Activated CD8-positive, alpha-beta memory T cell treated with anti-CD3 and anti-CD28 coated beads, Interleukin-2, amount 50 U/mL, for 4 hours (primary cell): Measurements from ENCODE around the gene ETFA.

Source experiments
- DNase-seq: peaks from one replicate; pipeline ENCODE4 v3.0.0-alpha.2; 2020

Gene ETFA

GRCh38 chr15:76209523-76209922 lies 101.7 kb downstream of the ETFA start:
- no peak for DNase-seq

DNA sequence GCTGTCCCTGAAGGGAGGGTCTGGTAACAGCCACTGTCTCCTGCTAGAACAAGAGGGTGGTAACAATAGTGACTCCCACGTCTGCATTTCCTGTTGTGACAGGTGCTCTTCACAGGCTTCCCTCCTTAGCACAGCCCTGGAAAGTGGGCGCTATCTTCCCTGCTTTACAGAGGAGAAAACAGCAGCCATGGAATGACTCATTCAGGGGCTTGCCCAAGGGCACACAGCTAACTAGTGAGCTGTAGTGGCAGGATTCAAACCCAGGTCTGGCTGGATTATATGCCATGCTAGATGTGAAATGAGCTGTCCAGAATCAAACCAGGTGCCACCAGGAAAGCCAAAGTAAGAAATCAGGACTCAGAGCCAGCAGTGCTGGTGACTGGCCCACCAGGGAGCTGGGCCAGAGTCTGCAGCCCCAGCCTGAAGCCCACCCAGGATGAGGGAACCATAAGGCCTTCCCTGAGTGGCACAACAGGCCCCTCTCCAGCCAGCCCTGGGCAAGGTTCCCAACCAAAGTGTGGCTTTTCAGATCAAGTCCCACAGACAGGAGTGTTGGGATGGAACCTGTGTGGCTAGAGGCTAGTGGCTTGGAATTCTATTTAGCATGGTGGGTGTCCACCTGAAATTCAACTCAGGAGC lies 102.4 kb downstream of the ETFA start:
- DNase-seq, result no peak

DNA sequence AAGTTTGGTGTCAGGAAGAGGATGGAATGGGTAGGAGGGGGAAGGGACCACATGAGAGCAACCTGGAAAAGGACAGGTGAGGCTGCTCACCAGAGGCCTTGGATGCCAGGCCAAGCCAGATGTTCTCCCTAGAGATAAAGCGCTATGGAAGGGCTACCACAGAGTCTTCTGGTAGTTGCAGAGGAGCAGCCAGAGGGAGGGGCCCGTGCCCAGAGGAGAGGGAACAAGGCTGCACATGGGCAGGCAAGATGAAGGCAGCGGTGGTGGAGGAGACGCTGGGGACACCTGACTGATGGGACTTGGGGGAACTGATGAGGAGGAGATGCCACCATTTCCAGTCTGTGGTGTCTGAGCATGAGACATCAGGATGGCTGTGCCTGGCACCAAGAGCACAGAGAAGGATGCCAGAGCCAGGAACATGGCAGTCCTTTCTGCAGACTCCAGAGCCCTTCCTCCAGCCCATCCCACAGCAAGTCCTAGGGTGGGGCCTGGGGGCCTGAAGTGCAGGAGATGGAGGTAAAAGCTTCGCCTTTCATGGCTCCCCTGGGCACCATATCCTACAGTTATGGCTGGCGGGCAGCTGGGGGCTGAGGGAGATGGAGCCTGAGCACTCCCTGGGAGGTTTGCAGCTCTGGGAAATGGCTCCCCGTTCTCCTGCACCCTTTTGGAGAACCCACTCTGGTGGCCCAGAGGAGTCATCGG lies 103.0 kb downstream of the ETFA start:
- DNase-seq, result no peak

- DNase-seq, result no peak
Observed at GRCh38 chr15:76206325-76206976, 104.8 kb downstream of the ETFA start.

GRCh38 chr15:76204916-76205460 lies 106.3 kb downstream of the ETFA start:
- DNase-seq, result no peak

DNA sequence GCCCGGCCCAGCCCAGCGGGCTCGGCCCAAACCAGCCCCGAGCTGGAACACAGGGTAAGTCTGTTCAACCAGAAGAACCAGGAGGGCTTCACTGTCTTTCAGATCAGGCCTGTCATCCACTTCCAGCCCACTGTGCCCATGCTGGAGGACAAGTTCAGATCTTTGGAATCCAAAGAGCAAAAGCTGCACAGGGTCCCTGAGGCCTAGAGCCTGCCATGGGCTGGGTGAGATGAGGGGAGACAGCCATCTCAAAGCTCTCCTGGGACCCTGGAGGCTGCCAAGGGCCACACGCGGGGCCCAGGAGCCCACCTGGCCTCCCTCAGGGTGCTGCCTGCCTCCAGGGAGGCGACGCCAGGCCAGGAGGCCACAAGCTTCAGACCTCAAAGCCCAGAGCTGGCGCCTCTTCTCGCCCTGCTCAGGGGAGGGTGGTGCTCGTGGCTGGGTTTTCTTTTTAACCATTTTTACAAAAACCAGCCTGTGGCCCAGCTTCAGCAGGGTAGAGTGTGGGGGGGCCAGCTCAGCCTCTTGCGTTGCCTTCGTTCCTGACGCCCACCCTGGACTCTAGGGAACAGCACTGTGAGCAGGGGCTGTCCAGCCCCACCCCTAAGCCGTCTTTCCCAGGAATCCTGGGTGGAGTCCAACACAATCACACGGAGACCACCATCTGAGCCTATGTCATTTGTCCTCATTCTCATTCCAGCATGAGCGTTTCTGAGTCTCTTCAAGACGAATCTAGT lies 107.0 kb downstream of the ETFA start:
- no peak for DNase-seq

GRCh38 chr15:76203346-76204108 lies 107.7 kb downstream of the ETFA start:
- no peak for DNase-seq

DNA sequence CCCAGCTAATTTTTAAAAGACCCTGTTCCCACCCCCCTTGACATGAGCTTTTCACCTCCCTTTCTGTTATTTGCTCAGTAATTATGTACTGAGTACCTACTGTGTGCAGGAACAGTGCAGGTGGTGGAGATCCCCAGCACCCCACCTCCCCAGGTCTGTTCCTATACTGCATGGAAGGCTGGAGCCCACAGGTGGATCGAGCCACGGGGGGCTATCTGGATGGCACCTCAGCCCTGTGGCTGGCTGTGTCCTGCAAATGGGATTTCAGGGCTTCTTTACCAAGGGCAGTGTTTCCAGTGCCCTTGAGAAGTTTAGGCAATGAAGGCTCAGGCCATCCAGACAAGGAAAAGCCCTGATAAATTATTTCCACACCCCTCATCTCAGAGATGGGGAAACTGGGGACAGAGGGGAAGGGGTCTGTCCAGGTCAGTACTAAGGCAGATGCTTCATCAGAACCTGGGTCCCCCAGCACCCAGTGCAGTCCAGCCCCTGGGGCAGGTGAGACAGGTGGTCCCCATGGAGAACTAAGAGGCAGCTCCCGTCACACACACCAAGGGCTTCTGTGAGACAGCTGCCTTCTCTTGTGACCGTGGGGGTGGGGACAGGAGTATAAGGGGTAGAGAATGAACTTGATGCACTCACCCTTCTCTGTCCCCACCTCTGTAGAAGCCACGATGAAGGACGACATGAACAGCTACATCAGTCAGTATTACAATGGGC lies 109.6 kb downstream of the ETFA start:
- no peak for DNase-seq

DNA sequence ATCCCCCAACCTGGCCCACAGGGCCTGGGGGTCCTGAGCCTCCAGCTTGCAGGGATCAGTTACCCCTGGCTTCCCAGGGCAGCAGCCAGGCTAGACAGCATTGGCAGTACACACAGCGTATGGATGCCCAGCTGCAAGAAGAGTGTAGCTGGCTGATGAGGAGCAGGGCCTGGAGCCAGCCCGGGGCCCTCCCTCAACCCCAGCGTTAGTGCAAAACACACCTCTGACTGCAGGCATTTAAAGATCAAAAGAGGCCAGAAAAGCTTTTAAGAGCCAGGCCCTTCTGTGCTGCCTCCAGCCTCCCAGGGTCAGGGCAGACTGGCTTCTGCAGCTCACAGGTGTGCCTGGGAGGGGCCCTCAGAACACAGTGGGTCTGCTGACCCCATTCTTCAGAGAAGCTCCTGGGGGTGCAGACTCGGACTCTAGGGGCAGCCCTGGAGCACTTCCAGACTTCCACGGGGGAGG lies 110.6 kb downstream of the ETFA start:
- no peak for DNase-seq

DNA sequence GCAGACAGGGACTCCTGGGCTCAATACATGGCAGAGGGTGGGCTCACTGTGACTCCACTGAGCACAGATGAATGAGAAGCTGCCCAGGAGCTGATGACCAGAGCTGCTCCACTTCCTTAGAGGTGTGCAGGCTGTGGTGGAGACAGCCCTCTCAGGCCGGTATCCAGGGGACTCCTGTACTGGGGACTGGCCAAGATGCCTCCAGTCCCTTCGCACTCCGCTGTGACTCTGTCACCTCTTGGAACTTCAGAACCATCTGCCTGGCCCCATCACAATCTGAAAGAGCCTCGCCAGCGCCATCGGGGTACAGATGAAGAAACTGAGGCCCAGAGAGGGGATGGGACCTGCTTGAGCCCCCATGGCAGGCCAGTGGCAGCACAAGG lies 111.2 kb downstream of the ETFA start:
- DNase-seq, result peak; percentile 5

- peak; percentile 7 for DNase-seq
Observed at GRCh38 chr15:76199106-76200082, 111.9 kb downstream of the ETFA start.

DNA sequence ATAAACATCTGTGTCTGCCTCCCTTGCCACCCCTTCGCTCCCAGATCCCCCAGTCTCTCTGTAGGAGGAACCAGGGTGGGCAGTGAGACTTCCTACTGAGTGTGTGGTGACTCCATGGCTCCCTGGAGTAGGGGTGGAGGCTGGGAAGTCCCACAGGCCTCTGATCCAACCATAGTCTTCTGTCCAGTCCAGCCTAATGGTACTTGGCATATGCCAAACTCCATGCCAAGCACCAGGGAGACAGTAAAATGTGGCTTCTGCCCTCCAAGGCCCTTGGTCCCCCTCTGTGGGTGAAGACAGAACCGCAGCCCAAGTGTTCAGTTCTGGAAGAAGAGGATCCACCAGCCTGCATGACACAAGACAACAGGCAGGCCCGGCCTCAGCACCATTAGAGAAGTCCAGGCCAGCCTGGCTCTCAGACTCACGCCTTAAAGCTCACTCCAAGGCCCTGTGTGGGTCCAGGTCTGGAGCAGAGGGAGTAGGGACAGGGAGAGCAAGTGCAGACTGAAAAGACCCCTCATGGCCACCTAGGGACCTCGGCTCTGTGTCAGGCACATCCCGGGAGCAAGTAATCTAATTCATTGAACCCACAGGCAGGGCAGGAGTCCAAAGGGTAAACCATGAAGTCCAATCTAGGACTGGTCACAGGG lies 112.7 kb downstream of the ETFA start:
- peak; percentile 4 for DNase-seq

DNA sequence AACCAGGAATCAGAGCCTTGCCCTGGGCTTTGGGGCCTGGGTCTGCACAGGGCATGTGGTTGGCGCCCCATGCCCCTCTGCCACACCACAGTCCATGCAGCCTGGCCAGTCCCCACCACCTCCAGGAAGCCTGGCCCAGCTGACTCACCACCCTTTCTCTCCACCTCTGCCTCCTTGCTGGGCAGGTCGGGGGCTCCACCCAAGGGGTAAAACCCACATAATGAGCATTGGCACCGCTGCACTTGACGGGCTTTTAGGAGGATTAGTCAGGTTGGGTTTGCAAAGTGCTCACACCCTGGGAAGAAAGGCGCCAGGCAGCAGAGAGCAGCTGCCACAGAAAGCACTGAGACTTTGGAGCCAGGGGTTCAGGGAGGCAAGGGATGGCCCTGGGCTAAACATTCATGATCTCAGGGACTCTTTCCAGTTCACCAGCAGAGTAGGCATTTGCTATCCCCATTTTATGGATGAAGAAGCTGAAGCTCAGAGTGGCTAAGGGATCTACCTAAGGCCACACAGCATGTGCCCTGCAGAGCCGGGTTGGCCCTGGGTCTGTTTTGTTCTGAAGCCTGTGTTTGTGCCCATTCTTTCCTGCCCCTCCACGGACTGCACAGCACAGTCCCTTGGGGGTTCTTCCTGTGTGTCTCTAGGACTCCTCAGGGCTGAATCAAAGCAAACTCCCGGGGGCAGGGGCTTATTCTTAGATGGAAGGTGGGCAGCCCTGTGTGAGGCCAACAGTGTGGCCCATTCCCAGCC lies 113.4 kb downstream of the ETFA start:
- DNase-seq, result peak; percentile 13

DNA sequence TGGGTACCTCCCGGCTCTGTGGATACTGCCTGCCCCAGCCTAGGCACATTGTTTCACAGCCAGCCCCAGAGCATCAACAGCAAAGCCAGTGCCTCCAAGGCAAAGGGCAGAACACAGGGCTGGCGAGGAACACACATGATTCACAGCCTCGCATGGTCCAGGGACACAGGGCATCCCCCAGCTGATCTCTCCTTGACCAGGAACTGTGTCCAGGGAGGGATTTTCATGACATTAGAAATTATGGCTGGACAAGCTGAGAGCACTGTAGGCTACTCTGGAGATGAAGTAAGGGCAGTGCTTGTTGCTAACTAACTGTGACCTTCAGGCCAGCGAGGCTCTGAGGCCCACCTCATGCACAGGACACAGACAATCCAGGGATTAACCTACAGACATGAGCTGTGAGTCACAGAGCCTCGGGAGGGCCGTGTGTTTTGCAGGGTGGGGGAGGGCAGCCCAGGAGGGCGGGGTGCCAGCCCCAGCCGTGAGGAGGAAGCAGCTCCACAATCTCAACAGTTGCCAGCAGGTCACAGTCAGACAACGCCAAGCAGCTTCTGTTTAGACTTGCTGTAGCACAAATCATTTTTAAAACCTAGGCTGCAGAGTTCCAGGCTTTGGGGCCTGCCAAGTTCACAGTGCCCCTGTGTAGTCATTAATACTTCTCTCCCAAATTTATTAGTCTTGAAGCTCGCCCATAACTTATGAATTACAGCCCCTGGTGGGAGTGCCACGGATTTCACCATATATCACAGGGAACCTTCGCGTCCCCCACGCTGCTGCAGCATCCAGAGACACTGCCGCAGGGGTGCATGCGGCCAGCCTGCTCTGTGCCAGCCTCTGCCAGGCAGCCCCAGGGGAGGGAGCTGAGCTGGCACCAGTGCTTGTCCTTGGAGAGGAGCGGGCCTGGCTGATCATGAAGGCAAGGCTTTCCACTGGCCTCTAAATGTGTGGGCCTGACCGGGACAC lies 114.7 kb downstream of the ETFA start:
- DNase-seq, result peak; percentile 8

- no peak for DNase-seq
Observed at GRCh38 chr15:76195506-76196268, 115.6 kb downstream of the ETFA start.

DNA sequence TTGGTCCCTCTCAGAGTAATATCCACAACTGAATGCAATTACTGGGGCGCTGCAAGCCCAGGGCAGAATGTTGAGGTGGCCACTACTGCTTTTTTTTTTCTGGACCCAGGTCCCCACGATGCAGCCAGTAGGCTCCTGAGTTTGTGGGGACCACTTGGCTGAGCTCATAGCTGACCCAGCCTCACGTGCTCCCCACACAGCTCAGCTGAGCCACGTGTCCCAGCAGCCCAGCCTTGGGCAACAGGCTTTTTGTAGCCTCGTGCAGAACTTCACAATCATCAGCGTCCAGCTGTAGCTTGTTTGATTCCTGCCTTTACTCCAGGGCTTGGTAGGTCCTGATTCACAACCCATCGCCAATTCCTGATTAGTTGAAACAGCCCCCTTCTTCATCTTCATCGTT lies 117.3 kb downstream of the ETFA start:
- DNase-seq, result no peak

DNA sequence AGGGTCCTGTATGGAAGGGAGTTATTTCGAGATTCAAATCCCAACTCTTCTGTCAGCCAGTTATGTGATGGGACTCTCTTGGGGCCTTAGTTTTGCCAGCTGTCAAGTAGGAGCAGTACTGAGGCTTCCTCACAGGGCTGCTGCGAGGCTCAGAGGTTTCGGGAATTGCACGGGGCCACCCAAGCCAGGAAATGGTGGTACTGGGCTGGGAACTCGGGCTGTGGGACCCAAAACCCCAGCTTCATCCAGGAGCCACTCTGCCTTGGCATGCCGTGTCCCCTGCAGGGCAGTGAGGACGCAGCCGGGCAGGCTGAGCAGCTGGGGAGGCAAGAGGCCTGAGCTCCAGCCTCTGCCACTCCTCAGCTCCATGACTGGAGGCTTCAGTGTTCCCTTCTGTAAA lies 118.6 kb downstream of the ETFA start:
- no peak for DNase-seq
